Neuronal stem cell (in vitro differentiated cells): ENCODE measurements around the gene KLF14. TPM values are rescaled to one million over a fixed set of nuclear protein-coding genes. Genes with fewer than 3 reads are reported as not detected.
"Not testable (repeated sequence)": the region's sequence is repeated elsewhere in the genome, so short reads cannot be mapped to it uniquely, and the experiment has no call there.

ENCODE experiments used
- DNase-seq: peaks from one replicate; pipeline ENCODE4 v3.0.0-alpha.2; 2013; ENCODE audit warnings: low spot score
- H2AFZ ChIP-seq: one replicate; pipeline ENCODE4 v1.6.1; 2013; ENCODE audit warnings: mild to moderate bottlenecking, low read length, inconsistent platforms
- H2AK5ac ChIP-seq: 2 replicates; pipeline ENCODE4 v1.6.1; 2013; ENCODE audit warnings: low read depth, mild to moderate bottlenecking, inconsistent platforms, low read length, moderate library complexity, mixed read lengths
- H2BK120ac ChIP-seq: 2 replicates; pipeline ENCODE4 v1.6.1; 2013; ENCODE audit warnings: low read depth, mild to moderate bottlenecking, inconsistent platforms, low read length, moderate library complexity, mixed read lengths
- H2BK12ac ChIP-seq: one replicate; pipeline ENCODE4 v1.6.1; 2013; ENCODE audit warnings: low read length, inconsistent platforms
- H2BK15ac ChIP-seq: 2 replicates; pipeline ENCODE4 v1.6.1; 2013; ENCODE audit warnings: mild to moderate bottlenecking, low read length, inconsistent platforms, mixed read lengths
- H2BK5ac ChIP-seq: one replicate; pipeline ENCODE4 v1.6.1; 2013; ENCODE audit warnings: inconsistent platforms, mild to moderate bottlenecking, low read length, moderate library complexity
- H3K14ac ChIP-seq: one replicate; pipeline ENCODE4 v1.6.1; 2013; ENCODE audit warnings: low read length, inconsistent platforms
- H3K18ac ChIP-seq: 2 replicates; pipeline ENCODE4 v1.6.1; 2013; ENCODE audit warnings: low read length, inconsistent platforms
- H3K23ac ChIP-seq: 2 replicates; pipeline ENCODE4 v1.6.1; 2013; ENCODE audit warnings: low read depth, mild to moderate bottlenecking, mixed read lengths, low read length, inconsistent platforms; ENCODE audit not compliant: poor library complexity
- H3K27ac ChIP-seq: replicated peaks from 3 replicates; pipeline ENCODE4 v1.5.1; 2013; ENCODE audit warnings: low read length, inconsistent platforms
- H3K27me3 ChIP-seq, 3 experiments: 2 replicates each; pipeline ENCODE4 v1.6.1; 2013; ENCODE audit warnings: low read length in 3 of 3, mild to moderate bottlenecking in 2 of 3, inconsistent platforms in 1 of 3, low read depth in 1 of 3, mixed read lengths in 1 of 3, moderate library complexity in 1 of 3; ENCODE audit not compliant: control insufficient read depth in 3 of 3, insufficient read depth in 3 of 3
- H3K36me3 ChIP-seq, 2 donors: replicated peaks in 1 of 2; 2 replicates each; pipeline ENCODE4 v1.6.1; 2013; ENCODE audit warnings: low read length in 2 of 2; ENCODE audit not compliant: control insufficient read depth in 2 of 2, insufficient read depth in 2 of 2
- H3K4ac ChIP-seq: 2 replicates; pipeline ENCODE4 v1.6.1; 2013; ENCODE audit warnings: inconsistent platforms, mild to moderate bottlenecking, low read length, moderate library complexity
- H3K4me1 ChIP-seq, 2 donors: 1 replicate in 1 of 2; 2 replicates in 1 of 2; pipeline ENCODE4 v1.6.1; 2013; ENCODE audit warnings: low read length in 2 of 2, low read depth in 1 of 2; ENCODE audit not compliant: control insufficient read depth in 2 of 2, insufficient read depth in 1 of 2
- H3K4me2 ChIP-seq: one replicate; pipeline ENCODE4 v1.6.1; 2013; ENCODE audit warnings: mild to moderate bottlenecking, low read length, inconsistent platforms; ENCODE audit not compliant: insufficient read depth, poor library complexity, severe bottlenecking
- H3K4me3 ChIP-seq, 2 donors: 2 replicates each; pipeline ENCODE4 v1.5.1; 2013; ENCODE audit warnings: low read length in 2 of 2, mild to moderate bottlenecking in 2 of 2, inconsistent platforms in 1 of 2, moderate library complexity in 1 of 2
- H3K79me1 ChIP-seq: one replicate; pipeline ENCODE4 v1.6.1; 2013; ENCODE audit warnings: low read depth, mild to moderate bottlenecking, inconsistent platforms, low read length, moderate library complexity
- H3K9ac ChIP-seq: one replicate; pipeline ENCODE4 v1.6.1; 2013; ENCODE audit warnings: mild to moderate bottlenecking, low read depth, low read length, inconsistent platforms; ENCODE audit not compliant: poor library complexity
- H3K9me3 ChIP-seq, 2 donors: replicated peaks in 1 of 2; 2 replicates each; pipeline versions ENCODE3 to v1.6.1; 2013; ENCODE audit warnings: low read length in 2 of 2, mild to moderate bottlenecking in 2 of 2, inconsistent platforms in 1 of 2, low read depth in 1 of 2, mixed read lengths in 1 of 2, moderate library complexity in 1 of 2; ENCODE audit not compliant: control insufficient read depth in 2 of 2, insufficient read depth in 1 of 2
- H4K8ac ChIP-seq: one replicate; pipeline ENCODE4 v1.6.1; 2013; ENCODE audit warnings: low read depth, mild to moderate bottlenecking, inconsistent platforms, low read length, moderate library complexity
- H4K91ac ChIP-seq: one replicate; pipeline ENCODE4 v1.6.1; 2013; ENCODE audit warnings: low read length, low read depth, mild to moderate bottlenecking, inconsistent platforms; ENCODE audit not compliant: poor library complexity
- WGBS, 2 donors: extraction: QIAGEN DNeasy Blood & Tissue Kit; methylation state at CpG; one replicate each; pipeline ENCODE4 v1.1.7; 2013; ENCODE audit warnings: missing lambda C conversion rate in 2 of 2, mixed read lengths in 1 of 2; ENCODE audit not compliant: insufficient read length in 2 of 2, insufficient replicate concordance in 1 of 2; ENCODE audit errors: extremely low coverage in 2 of 2; 5-methylcytosine and 5-hydroxymethylcytosine counted together
- polyA plus RNA-seq, 2 experiments: library from polyadenylated mRNA; stranded (reverse); fragments of 200-250 nt; gene quantifications; one replicate each; pipeline ENCODE4 v1.2.3, GENCODE V29; 2013

KLF14 gene
- polyA plus RNA-seq (2013, experiment 1 of 2), result 0.07 TPM
- polyA plus RNA-seq (2013, experiment 2 of 2), result 0.06 TPM

GRCh38 chr7:130733931-130734814, at the start of gene KLF14:
Gene KLF14, minus strand, starts transcription at chr7:130734207. Its CDS starts 174 bp downstream, at chr7:130734033.
- peak within 1 kb of the TSS; percentile 57 for H2BK5ac ChIP-seq
- no peak within 1 kb of the TSS for H4K91ac ChIP-seq
- peak within 1 kb of the TSS; percentile 80 for H3K18ac ChIP-seq
- no peaks in the 10 kb centered on the region for H3K36me3 ChIP-seq
- peak within 1 kb of the TSS; percentile 86 for H3K4me2 ChIP-seq
- no peak within 1 kb of the TSS for H4K8ac ChIP-seq
- WGBS, 2 donors, result no CpG with 5 or more reads among the region's 100 CpGs
- H2BK120ac ChIP-seq, result no peak within 1 kb of the TSS
- no peak within 1 kb of the TSS for H3K27ac ChIP-seq
- peak within 1 kb of the TSS; percentile 45 to 89 for H3K4me3 ChIP-seq
- peak within 1 kb of the TSS; percentile 90 for H2AFZ ChIP-seq
- H3K9me3 ChIP-seq, result peaks cover 14 to 26% of the 10 kb centered on the region in 2 donors
- H3K23ac ChIP-seq, result peak within 1 kb of the TSS; percentile 96
- H3K4me1 ChIP-seq, result no peaks in the 10 kb centered on the region
- H3K4ac ChIP-seq, result no peak within 1 kb of the TSS
- peak within 1 kb of the TSS; percentile 37 for H3K9ac ChIP-seq
- no peak within 1 kb of the TSS for H2BK12ac ChIP-seq
- no peak within 1 kb of the TSS for H2BK15ac ChIP-seq
- H3K14ac ChIP-seq, result no peak within 1 kb of the TSS
- peak; percentile 44 for DNase-seq
- H3K27me3 ChIP-seq, result peaks cover 11 to 88% (median 33%) of the 10 kb centered on the region in 3 experiments
- H3K79me1 ChIP-seq, result no peaks in the 10 kb centered on the region
- no peak within 1 kb of the TSS for H2AK5ac ChIP-seq

- DNase-seq, result no peak
- Histone ChIP-seq H3K4ac (no peak overlapping the region), H3K79me1 (no peaks in the 10 kb centered on the region), H3K23ac (no peak overlapping the region), H3K27me3 (peaks cover 0 to 6% (median 0%) of the 10 kb centered on the region in 3 experiments), H2AK5ac (no peak overlapping the region), H3K36me3 (no peaks in the 10 kb centered on the region), H2BK120ac (no peak overlapping the region), H3K9me3 (no peaks in the 10 kb centered on the region), H3K9ac (no peak overlapping the region), H3K18ac (no peak overlapping the region), H2BK15ac (no peak overlapping the region), H3K4me3 (no peak overlapping the region), H3K4me1 (no peaks in the 10 kb centered on the region), H3K14ac (no peak overlapping the region), H2BK12ac (no peak overlapping the region), H3K4me2 (no peak overlapping the region), H2BK5ac (no peak overlapping the region), H2AFZ (no peak overlapping the region), H4K8ac (no peak overlapping the region), H4K91ac (no peak overlapping the region), H3K27ac (no peak overlapping the region)
Measured at GRCh38 chr7:130781346-130781745, 47.3 kb upstream of the KLF14 start.

GRCh38 chr7:130777426-130777825, 43.4 kb upstream of the KLF14 start:
- no peak for DNase-seq
- no peak overlapping the region for H3K4me2 ChIP-seq
- H3K79me1 ChIP-seq, result no peaks in the 10 kb centered on the region
- no peaks in the 10 kb centered on the region for H3K4me1 ChIP-seq
- no peak overlapping the region for H2BK5ac ChIP-seq
- H3K27ac ChIP-seq, result no peak overlapping the region
- H4K8ac ChIP-seq, result no peak overlapping the region
- no peak overlapping the region for H2BK120ac ChIP-seq
- H3K23ac ChIP-seq, result no peak overlapping the region
- no CpG with 5 or more reads among the region's 2 CpGs for WGBS, 2 donors
- no peak overlapping the region for H3K4me3 ChIP-seq
- H3K18ac ChIP-seq, result no peak overlapping the region
- H3K4ac ChIP-seq, result no peak overlapping the region
- H3K36me3 ChIP-seq, result no peaks in the 10 kb centered on the region
- H2BK15ac ChIP-seq, result no peak overlapping the region
- H2BK12ac ChIP-seq, result no peak overlapping the region
- H3K14ac ChIP-seq, result no peak overlapping the region
- no peak overlapping the region for H3K9ac ChIP-seq
- no peak overlapping the region for H2AK5ac ChIP-seq
- H3K27me3 ChIP-seq, result no peaks in the 10 kb centered on the region
- H4K91ac ChIP-seq, result no peak overlapping the region
- no peak overlapping the region for H2AFZ ChIP-seq
- H3K9me3 ChIP-seq, result peaks cover 0 to 2% of the 10 kb centered on the region in 2 donors

- H3K9ac ChIP-seq, H3K18ac ChIP-seq, H3K27me3 ChIP-seq, H4K8ac ChIP-seq, H2BK15ac ChIP-seq, H2BK120ac ChIP-seq, H3K9me3 ChIP-seq, H3K4ac ChIP-seq, H2AFZ ChIP-seq, H3K14ac ChIP-seq, H3K23ac ChIP-seq, H3K36me3 ChIP-seq, H3K4me1 ChIP-seq, H3K4me3 ChIP-seq, H3K27ac ChIP-seq, H3K4me2 ChIP-seq, DNase-seq, H2AK5ac ChIP-seq, H4K91ac ChIP-seq, H2BK5ac ChIP-seq, H3K79me1 ChIP-seq, H2BK12ac ChIP-seq: not testable (repeated sequence)
- no CpG with 5 or more reads among the region's 5 CpGs for WGBS, 2 donors
Measured at GRCh38 chr7:130772456-130772855, 38.4 kb upstream of the KLF14 start.
